Thyroid gland (tissue), 4 donors: Measurements from ENCODE around the gene PRKACA.

Source experiments
- POLR2A ChIP-seq, 2 donors: fragments of 450-650 bp; IDR thresholded peaks; one replicate each; pipeline ENCODE4 v1.6.1; 2017; ENCODE audit warnings: antibody characterized with exemption in 2 of 2, mild to moderate bottlenecking in 2 of 2, moderate library complexity in 1 of 2
- TF ChIP-seq, protein P1 (sequence below), 6 experiments: fragments of 200-600 bp in 3 of 6; fragments of 450-650 bp in 3 of 6; sonication (generic) in 3 of 6; IDR thresholded peaks; one replicate each; pipeline ENCODE4 v1.5.1; 2016 to 2019; ENCODE audit warnings: antibody characterized with exemption in 6 of 6, mild to moderate bottlenecking in 2 of 6, inconsistent platforms in 1 of 6, moderate library complexity in 1 of 6

DNA sequence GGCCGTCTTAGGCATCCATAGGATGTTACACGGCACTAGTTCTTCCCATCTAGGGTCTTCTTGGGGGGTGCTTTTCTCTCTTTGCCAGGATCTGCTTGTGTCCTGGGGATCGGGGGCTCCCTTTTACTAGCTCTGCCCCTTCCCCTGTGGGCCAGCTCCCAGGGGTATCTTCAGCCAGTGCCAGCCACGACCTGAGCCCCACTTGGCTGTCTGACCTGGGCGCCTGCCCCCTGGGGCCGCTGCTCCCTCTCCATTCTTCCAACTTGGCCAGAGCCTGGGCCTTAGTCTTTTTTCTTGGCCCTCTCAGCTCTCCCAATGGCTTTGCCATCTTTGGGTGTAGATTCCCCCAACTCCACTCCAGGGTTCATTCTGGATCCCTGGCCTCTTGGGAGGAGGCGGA, 3.1 kb downstream of the PRKACA start:
- TF ChIP-seq, protein P1, sequence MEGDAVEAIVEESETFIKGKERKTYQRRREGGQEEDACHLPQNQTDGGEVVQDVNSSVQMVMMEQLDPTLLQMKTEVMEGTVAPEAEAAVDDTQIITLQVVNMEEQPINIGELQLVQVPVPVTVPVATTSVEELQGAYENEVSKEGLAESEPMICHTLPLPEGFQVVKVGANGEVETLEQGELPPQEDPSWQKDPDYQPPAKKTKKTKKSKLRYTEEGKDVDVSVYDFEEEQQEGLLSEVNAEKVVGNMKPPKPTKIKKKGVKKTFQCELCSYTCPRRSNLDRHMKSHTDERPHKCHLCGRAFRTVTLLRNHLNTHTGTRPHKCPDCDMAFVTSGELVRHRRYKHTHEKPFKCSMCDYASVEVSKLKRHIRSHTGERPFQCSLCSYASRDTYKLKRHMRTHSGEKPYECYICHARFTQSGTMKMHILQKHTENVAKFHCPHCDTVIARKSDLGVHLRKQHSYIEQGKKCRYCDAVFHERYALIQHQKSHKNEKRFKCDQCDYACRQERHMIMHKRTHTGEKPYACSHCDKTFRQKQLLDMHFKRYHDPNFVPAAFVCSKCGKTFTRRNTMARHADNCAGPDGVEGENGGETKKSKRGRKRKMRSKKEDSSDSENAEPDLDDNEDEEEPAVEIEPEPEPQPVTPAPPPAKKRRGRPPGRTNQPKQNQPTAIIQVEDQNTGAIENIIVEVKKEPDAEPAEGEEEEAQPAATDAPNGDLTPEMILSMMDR (IDR thresholded peaks at IDR 0.05): no peak
- TF ChIP-seq POLR2A (IDR thresholded peaks at IDR 0.05): no peak
